GM19328 (cell line): ENCODE measurements around the gene CEP97.
A peak's percentile ranks its signal among the peaks of the same experiment; 100 is the strongest.
"Not testable (repeated sequence)": the region's sequence is repeated elsewhere in the genome, so short reads cannot be mapped to it uniquely, and the experiment has no call there.

Experiments
- ATAC-seq: cut with Tn5 transposase; IDR thresholded peaks from one replicate; pipeline ENCODE4 v1.9.1; 2021; ENCODE audit warnings: mild to moderate bottlenecking, moderate library complexity; ENCODE audit not compliant: unreplicated experiment

CEP97 gene, protein sequence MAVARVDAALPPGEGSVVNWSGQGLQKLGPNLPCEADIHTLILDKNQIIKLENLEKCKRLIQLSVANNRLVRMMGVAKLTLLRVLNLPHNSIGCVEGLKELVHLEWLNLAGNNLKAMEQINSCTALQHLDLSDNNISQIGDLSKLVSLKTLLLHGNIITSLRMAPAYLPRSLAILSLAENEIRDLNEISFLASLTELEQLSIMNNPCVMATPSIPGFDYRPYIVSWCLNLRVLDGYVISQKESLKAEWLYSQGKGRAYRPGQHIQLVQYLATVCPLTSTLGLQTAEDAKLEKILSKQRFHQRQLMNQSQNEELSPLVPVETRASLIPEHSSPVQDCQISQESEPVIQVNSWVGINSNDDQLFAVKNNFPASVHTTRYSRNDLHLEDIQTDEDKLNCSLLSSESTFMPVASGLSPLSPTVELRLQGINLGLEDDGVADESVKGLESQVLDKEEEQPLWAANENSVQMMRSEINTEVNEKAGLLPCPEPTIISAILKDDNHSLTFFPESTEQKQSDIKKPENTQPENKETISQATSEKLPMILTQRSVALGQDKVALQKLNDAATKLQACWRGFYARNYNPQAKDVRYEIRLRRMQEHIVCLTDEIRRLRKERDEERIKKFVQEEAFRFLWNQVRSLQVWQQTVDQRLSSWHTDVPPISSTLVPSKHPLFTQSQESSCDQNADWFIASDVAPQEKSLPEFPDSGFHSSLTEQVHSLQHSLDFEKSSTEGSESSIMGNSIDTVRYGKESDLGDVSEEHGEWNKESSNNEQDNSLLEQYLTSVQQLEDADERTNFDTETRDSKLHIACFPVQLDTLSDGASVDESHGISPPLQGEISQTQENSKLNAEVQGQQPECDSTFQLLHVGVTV

DNA sequence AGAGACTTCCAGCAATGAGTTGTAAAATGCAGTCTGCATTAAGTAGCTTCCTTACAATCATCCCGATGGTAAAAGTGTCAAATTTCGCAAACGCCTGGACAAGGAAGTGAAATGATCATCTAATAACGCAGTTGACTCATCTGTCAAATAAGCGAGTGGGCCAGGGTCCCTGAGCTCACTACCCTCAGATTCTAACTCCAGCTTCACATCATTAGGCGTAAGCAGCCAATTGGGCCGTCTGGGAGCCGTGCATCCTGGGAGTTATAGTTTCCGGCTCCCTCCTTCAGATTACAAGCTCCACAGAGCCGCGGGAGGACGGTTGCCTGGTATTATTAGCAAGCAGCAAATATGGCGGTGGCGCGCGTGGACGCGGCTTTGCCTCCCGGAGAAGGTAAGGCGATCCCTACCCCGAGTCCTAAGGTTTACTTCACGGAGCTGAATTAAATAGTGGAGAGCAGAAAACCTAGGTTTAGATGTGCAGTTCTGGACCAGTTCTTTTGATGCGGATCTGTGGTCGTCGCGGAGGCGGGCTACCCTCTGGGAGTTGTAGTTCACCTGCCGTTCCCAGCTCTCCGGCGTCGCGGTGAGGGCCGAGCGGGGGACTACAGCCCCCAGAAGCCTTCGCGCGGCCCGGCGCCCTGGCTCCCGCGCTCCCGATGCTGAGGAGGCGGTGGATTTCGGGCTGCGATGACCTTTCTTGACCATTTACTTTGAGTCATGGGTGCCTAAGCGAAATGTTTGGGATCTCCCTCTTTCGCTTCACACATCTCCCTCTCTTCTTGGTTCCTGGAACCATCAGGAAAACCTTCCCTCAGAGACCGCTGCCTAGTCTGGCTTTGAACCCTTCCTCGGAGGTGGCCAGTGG is at the start of gene CEP97:
CEP97 (plus strand) TSS at position 286 of the 865 bp plus-strand sequence; CDS start at position 349, 63 bp downstream.
- ATAC-seq: peak; percentile 87

DNA sequence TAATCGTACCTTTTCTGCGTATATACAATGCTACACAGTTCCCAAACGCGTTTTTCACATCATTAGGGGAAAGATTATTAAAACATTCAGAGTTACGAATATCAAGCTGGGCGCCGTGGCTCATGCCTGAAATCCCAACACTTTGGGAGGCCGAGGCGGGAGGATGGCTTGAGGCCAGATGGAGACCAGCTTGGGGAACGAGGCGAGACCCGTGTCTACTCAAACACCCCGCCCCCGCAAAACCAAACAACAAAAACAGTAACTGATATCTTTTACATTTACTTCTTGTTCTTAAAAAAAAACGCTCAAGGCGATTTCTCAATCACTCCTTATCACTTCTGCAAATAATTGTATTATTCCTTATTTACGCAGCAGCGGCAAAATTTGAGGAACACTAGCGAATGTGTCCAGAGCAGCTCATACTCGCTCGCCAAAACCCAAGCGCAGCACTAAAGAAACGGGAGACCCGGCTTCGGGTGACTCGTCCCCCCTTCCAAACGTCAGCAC is 48.7 kb upstream of the CEP97 start:
- ATAC-seq: no peak

DNA sequence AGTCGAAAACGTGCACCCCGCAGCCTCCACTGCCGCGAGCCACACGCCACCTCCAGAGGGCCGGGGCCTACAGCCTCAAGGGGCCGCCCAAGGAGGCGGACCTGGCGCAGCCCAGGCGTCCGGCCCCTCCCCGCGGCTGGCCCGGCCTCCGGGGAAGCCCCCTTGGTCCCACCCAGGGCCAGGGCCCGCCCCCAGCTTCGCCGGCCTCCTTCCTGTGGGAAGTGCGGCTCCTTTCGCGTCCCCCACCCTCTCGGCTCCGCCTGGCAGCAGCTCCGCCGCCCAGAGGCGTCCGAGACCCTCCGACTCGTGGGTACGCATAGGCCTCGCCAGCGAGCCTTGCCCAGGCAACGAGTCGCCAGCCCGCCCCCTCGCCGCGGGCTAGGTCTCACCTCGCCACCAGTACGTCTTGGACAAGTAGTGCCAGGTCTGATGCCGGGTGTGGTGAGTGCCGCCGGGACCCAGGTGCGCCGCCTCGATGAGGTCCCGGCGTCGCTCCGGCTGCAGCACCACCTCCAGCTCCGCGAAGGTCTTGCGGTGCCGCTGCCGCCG is 48.1 kb upstream of the CEP97 start:
- peak; percentile 85 for ATAC-seq

DNA sequence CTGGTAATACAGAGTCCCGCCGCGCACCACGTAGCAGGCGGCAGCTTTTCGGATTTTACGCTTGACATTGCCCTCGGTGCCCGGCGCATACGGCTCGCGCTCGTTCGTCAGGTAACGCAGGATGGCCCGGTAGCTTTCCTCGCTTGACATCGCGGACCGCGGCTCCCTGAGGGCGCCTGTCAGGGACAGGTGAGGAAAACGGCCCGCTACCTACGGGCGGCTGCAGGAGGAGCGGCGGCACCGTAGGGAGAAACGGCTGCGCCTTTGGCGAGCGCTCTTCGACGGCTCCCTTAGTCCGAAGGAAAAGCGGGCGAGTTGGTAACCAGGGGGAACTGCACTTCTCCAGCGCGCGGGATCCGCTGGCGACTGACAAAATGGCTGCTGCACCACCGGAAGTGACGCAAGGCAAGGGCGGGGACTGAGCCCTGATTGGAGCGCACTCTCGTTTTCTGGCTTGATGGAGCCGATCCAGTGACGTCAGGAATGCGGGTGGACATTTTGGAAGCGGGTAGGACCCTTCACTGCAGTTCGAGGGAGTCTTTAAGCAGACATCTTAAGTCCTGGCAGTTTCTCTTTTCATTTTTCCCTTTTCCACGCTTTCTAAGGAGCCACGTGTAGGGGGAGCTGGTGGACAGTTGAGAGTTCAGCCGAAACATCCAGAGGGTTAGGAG is 47.5 kb upstream of the CEP97 start, which contains the start of gene ZBTB11:
ZBTB11 (minus strand) TSS at position 368 of the 671 bp plus-strand sequence; CDS start at position 150, 218 bp downstream.
- ATAC-seq: peak; percentile 55

DNA sequence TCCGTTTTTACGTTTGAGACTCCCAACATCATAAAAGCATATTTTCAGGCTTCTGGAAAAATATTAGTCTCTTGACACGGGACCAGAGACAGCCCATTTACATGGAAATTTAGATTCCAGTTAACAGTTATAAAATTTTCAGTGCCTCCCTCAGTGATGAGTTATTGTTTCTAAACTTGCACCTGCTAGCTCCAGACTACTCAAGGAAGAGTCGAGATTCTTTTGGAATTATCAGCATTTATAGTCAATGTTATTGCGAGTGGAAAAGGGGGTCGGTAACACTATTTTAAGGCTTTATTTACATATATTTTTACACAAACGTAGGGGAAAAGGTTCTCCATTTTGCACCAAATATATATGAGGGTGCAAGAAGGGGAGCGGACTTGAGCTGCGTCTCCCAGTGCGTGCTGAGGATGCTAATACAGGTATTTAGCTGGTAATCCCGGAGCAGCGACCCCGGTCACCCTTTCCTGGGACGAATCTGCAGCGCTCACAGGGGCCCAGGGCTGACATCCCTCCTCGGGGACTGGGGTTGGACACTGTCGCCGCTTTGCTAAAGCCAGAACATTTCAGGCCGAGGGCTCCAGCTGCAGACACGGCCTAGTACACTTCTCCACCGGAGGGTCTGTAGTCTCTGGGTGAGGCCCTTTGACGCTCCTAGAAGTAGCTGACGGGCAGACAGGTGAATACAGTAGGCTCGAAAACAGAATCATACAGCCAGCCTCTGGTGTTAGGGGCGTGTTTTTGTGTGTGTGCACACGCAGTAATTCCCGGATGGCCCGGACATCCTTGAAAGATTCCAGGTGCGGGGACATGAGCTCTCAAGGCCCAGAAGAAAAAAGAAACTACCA is 46.8 kb upstream of the CEP97 start:
- ATAC-seq: no peak

DNA sequence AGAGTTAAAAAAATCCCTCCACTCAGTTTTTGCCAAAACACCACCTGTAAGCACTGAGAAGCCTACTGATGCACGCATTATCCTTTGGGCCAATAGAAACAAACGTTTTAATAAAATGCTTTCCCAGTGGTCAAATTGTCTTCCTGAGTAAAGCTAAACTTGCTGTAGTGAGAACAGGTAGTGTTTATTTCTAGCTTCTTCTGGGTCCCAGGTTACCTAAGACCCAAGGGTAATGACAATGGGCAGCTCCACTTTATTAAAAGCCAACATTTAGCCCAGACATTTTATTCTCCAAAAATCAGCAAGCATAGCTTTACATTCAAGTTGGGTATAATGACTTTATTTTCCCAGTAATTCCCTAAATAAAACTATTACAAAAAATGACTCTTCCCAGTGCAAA is 45.6 kb upstream of the CEP97 start:
- not testable (repeated sequence) for ATAC-seq

DNA sequence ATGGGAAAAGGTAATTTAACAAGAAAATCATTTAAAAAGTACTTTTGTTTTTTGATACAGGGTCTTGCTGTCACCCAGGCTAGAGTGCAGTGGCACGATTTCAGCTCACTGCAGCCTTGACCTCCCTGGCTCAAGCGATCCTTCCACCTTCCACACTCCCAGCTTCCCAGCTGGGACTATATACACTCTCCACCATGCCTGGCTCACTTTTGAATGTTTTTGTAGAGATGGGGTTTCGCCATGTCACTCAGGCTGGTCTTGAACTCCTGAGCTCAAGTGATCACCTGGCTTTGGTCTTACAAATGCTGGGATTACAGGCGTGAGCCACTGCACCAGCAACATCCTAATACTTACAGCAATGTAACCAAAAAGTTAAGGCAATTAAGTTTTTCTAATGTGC is 43.9 kb upstream of the CEP97 start:
- no peak for ATAC-seq

DNA sequence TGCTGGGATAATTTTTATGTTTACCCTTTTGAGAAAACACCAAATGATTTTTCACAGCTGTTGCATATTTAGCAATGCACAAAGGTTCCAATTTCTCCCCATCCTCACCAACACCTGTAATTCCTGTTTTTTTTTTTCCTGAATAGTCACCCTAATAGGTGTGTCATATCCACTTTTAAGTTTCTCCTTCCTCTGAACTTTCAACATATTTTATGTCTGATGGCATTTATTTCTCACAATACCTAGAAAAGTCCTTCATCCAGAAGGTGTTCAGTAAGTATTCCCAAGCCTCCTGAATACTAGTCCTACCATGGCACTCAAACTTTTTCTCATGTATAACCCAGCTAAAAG is 39.4 kb upstream of the CEP97 start:
- no peak for ATAC-seq

DNA sequence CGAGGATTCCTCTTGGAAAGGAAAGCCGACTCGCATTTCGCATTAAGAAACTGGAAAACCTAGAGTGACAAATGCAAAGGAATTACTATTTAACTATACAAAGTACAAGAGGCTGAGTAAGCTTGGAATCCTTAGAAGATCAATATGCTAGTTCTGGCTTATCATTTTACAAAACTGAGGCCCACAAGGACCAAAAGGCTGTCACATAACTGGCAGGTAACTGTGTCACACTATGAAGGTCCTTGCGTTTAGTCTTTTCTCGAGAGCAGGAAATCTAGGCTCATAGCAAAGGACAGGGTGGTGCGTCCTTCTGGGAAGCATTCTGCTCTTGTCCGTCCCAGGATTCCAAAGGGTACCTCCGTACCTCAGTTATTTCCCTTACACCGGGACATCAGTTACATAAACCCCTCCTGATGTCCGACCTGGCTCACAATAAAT is 38.5 kb upstream of the CEP97 start:
- ATAC-seq: no peak

DNA sequence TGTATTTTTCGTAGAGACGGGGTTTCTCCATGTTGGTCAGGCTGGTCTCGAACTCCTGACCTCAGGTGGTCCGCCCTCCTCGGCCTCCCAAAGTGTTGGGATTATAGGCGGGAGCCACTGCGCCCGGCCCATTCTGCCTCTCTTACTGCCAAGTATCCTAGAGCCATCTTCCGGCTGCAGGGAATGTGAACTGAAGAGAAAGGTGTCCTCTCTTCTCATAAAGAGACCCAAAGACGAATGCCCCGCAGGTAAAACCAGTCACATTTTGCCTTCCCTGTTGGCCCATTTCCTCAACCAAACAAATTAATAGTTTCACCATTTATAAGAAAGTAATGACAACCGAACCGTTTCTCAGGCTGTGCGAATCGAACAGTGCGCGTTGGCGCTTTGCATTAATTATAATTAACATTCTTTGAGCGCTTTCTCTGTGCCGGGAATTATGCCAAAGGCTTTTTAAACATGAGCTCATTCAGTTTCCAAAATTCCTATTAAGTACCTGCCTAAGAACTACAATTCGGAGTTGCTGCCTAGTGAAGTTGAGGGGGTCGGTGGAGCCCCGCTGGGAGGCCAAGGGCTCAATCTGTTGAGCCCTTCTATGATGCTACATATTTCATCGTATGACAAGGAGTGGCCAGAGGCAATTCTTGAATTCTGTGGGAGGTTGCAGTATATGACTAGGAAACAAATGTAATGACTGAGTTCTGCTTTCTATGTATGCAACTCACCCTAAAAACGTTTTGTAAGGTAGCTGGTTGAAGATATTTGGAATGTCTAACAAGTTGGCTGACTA is 37.1 kb upstream of the CEP97 start:
- ATAC-seq: no peak

DNA sequence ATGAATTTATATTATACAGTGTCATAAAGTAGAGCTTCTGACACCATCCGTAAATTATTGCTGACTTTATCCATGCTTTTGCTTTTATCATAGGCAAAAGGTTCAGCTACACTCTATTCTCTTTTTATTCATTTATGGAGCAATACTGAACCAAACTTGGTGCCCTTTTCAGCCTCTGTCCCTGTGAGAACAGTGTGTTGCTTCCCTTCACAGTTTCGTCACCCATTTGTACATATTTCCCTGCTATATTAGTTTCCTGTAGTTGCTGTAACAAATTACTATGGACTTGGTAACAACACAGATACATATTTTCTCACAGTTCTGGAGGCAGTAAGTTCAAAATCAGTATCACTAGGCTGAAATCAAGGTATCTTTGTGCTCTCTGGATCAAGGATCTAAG is 35.1 kb upstream of the CEP97 start:
- no peak for ATAC-seq

DNA sequence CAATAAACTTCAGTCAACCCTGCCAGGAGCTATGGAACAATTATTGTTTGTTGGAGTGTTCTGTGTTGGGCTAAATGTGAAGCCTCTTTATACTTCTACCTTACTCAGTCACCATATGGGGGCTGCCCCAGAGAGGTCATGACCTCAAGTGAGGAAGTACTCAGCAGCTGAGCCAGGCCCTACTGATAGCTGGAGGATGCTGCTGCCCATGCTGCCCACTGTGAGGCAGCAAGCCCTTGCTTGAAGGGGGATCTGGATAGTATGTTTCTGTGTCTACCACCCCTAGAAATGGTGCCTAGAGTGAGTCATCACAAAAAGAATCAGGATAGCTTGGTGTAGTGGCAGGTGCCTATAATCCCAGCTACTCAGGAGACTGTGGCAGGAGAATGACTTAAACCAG is 33.4 kb upstream of the CEP97 start:
- no peak for ATAC-seq

DNA sequence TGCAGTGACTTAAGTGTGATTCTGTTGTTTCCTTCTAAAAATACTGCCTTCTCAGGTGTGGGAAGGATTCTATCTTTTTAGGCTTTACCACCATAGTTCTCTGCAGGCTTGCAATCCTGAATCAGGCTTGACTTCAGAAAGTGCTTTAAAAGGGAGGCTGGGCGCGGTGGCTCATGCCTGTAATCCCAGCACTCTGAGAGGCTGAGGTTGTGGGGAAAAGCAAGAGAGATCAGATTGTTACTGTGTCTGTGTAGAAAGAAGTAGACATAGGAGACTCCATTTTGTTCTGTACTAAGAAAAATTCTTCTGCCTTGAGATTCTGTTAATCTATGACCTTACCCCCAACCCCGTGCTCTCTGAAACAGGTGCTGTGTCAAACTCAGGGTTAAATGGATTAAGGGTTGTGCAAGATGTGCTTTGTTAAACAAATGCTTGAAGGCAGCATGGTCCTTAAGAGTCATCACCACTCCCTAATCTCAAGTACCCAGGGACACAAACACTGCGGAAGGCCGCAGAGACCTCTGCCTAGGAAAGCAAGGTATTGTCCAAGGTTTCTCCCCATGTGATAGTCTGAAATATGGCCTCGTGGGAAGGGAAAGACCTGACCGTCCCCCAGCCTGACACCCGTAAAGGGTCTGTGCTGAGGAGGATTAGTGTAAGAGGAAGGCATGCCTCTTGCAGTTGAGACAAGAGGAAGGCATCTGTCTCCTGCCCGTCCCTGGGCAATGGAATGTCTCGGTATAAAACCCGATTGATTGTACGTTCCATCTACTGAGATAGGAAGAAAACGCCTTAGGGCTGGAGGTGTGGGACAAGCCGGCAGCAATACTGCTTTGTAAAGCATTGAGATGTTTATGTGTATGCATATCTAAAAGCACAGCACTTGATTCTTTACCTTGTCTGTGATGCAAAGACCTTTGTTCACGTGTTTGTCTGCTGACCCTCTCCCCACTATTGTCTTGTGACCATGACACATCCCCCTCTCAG is 32.4 kb upstream of the CEP97 start:
- not testable (repeated sequence) for ATAC-seq

DNA sequence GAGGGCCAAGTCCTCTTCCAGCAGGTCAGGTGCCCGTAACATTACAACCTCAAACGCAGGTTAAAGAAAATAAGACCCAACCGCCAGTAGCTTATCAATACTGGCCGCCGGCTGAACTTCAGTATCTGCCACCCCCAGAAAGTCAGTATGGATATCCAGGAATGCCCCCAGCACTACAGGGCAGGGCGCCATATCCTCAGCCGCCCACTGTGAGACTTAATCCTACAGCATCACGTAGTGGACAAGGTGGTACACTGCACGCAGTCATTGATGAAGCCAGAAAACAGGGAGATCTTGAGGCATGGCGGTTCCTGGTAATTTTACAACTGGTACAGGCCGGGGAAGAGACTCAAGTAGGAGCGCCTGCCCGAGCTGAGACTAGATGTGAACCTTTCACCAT is 30.9 kb upstream of the CEP97 start:
- ATAC-seq: peak; percentile 65

DNA sequence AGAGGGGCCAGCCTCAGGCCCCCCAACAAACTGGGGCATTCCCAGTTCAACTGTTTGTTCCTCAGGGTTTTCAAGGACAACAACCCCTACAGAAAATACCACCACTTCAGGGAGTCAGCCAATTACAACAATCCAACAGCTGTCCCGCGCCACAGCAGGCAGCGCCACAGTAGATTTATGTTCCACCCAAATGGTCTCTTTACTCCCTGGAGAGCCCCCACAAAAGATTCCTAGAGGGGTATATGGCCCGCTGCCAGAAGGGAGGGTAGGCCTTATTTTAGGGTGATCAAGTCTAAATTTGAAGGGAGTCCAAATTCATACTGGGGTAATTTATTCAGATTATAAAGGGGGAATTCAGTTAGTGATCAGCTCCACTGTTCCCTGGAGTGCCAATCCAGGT is 29.6 kb upstream of the CEP97 start:
- ATAC-seq: not testable (repeated sequence)

DNA sequence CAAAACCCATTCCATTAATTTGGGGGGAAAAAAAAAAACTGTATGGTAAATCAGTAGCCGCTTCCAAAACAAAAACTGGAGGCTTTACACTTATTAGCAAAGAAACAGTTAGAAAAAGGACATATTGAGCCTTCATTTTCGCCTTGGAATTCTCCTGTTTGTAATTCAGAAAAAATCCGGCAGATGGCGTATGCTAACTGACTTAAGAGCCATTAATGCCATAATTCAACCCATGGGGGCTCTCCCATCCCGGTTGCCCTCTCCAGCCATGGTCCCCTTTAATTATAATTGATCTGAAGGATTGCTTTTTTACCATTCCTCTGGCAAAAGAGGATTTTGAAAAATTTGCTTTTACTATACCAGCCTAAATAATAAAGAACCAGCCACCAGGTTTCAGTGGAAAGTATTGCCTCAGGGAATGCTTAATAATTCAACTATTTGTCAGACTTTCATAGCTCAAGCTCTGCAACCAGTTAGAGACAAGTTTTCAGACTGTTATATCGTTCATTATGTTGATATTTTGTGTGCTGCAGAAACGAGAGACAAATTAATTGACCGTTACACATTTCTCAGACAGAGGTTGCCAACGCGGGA is 28.5 kb upstream of the CEP97 start:
- ATAC-seq: no peak
